NCI-H748 treated with DMSO at 0.1 percent for 48 hours (cell line): ENCODE results near the gene TP63.
"Not testable (repeated sequence)": the region's sequence is repeated elsewhere in the genome, so short reads cannot be mapped to it uniquely, and the experiment has no call there.

ENCODE experiments used
- DNase-seq: peaks from one replicate; lab custom pipeline; 2025; lab: John Stamatoyannopoulos, UW

Gene TP63

GRCh38 chr3:189625572-189625971 is 5.6 kb upstream of the TP63 start:
- DNase-seq: no peak

- no peak for DNase-seq
Measured at GRCh38 chr3:189626286-189626685, 4.9 kb upstream of the TP63 start.

- DNase-seq: no peak
Measured at GRCh38 chr3:189629803-189630455, 1.3 kb upstream of the TP63 start.

- DNase-seq: no peak
Measured at GRCh38 chr3:189630767-189631372, 319 bp upstream of the TP63 start.

GRCh38 chr3:189631409-189631808 is 220 bp downstream of the TP63 start:
- no peak for DNase-seq

- no peak for DNase-seq
Measured at GRCh38 chr3:189632242-189632641, 1.1 kb downstream of the TP63 start.

- no peak for DNase-seq
Measured at GRCh38 chr3:189635339-189635738, 4.2 kb downstream of the TP63 start.

- DNase-seq: no peak
Measured at GRCh38 chr3:189636048-189636447, 4.9 kb downstream of the TP63 start.

- no peak for DNase-seq
Measured at GRCh38 chr3:189637750-189638149, 6.6 kb downstream of the TP63 start.

GRCh38 chr3:189638276-189639031 is 7.3 kb downstream of the TP63 start:
- no peak for DNase-seq

- DNase-seq: no peak
Measured at GRCh38 chr3:189641776-189642175, 10.6 kb downstream of the TP63 start.

GRCh38 chr3:189646853-189647542 is 15.8 kb downstream of the TP63 start:
- DNase-seq: no peak

GRCh38 chr3:189652042-189652441 is 20.9 kb downstream of the TP63 start:
- DNase-seq: no peak

GRCh38 chr3:189655617-189656016 is 24.4 kb downstream of the TP63 start:
- no peak for DNase-seq

- DNase-seq: no peak
Measured at GRCh38 chr3:189659571-189659970, 28.4 kb downstream of the TP63 start.

GRCh38 chr3:189664311-189664710 is 33.1 kb downstream of the TP63 start:
- DNase-seq: no peak

GRCh38 chr3:189672346-189672745 is 41.2 kb downstream of the TP63 start:
- DNase-seq: not testable (repeated sequence)

- DNase-seq: no peak
Measured at GRCh38 chr3:189673535-189673934, 42.3 kb downstream of the TP63 start.

- no peak for DNase-seq
Measured at GRCh38 chr3:189674249-189674913, 43.2 kb downstream of the TP63 start.

GRCh38 chr3:189677667-189678066 is 46.5 kb downstream of the TP63 start:
- DNase-seq: no peak

- DNase-seq: no peak
Measured at GRCh38 chr3:189680723-189681122, 49.5 kb downstream of the TP63 start.
